HG02852 (cell line): ENCODE measurements around the gene MAP4K4.
"Not testable (repeated sequence)": the region's sequence is repeated elsewhere in the genome, so short reads cannot be mapped to it uniquely, and the experiment has no call there.

ENCODE experiments used
- ATAC-seq: cut with Tn5 transposase; IDR thresholded peaks from one replicate; pipeline ENCODE4 v1.9.1; 2021; ENCODE audit warnings: mild to moderate bottlenecking, moderate library complexity; ENCODE audit not compliant: unreplicated experiment

The MAP4K4 gene

DNA sequence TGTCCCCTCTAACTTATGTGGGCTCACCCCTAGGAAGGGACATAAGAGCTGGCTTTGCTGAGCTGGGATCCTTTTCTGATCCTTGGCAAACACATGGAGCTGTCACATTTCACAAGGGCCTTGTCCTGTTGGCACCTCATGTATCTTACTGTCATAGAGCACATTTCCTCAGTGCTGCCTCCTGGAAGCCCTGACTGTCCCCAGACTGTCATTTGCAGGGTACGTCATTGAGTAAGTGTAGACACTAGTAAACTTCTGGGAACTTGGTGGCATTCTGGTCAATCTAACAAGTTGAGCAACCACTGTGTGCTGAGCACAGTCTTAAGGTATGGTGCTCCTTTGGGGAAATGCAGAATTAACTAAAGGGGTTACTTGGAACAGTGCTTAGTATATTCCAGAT lies 199.8 kb downstream of the MAP4K4 start:
- no peak for ATAC-seq

DNA sequence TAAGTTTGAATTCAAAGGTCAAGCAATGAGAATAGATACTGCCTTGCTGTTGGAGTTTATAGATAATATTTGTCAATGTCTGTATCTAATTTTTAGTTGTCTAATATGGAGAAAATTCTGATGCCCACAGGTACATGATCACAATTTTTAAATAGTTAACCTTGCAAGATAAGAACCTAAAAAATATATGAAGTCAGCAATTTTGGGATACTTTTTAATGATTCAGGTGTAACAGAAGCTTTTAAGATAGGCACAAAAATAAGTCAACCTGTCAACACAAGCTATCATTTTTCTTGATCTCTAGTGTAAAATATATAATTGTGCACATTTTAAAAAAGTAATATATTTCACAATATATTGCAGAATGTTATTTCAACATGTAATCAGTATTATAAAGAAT lies 201.8 kb downstream of the MAP4K4 start:
- no peak for ATAC-seq

DNA sequence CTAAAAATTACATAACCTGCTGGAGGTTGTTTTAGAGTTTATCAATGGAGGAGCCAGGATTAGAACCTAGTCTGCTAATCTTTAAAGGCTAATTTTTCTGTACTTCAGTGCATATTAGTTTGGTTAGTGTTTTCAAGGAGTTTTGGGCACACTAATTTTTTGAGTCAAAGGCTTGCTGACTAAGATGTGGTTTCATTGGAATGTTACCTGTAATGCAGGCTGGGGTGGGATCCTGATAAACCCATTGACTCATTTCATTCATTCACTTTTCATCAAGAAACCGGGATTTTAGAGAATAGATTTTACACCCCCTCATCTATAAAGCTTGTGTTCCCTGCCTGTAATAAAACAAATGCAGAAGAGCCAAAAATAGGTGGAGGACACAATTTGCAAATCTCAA lies 202.4 kb downstream of the MAP4K4 start:
- no peak for ATAC-seq

DNA sequence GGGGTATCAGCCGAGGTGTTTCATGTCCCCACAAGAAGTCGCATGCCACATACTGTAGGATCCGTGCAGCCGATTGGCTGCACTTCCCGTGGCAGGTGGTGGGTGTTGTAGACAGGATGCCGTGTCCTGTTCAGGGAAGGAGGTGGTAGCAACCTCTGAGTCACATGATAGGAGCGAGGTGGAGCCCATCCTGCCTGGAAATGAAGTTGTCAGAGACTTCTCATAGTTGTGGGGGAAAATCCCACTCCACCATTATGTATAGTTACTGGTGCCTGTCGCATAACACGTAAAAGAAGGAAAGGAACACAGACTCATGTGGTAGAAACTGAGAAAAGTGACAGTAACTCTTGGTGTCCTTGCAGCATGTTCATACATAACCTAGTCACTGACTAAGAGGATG lies 202.9 kb downstream of the MAP4K4 start:
- ATAC-seq, result peak; percentile 82

DNA sequence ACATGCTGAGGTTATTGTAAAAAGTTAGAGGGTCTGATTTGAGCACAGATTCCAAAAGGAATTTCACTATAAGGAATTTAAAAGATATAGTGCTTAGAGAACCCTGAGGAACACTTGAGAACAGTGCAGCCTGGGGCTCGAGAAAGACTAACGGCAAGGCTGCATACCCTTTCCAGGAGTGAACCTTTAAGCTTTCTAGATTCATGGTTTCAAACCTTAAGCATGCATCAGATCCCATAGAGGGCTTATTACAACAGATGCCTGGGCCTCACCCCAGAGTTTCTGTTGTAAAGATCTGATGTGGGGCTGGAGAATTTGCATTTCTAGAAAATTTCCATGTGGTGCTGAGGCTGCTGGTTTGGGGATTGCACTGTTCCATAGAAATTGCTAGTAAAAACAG lies 203.7 kb downstream of the MAP4K4 start:
- ATAC-seq, result no peak

DNA sequence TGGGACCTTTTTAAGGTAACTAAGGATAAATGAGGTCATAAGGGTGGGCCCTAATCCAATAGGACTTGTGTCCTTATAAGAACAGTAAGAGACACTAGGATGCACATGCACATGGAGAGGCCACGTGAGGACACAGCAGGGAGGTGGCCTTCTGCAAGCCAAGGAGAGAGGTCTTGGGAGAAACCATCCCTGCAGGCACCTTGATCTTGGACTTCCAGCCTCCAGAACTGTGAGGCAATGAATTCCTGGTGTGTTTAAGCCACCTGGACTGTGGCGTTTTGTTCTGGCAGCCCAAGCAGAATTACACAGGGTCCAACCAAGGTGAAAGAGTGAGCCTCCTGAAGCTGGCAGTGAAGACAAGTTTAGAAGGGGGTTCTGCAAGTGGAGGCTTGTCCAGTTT lies 204.7 kb downstream of the MAP4K4 start:
- ATAC-seq, result no peak

DNA sequence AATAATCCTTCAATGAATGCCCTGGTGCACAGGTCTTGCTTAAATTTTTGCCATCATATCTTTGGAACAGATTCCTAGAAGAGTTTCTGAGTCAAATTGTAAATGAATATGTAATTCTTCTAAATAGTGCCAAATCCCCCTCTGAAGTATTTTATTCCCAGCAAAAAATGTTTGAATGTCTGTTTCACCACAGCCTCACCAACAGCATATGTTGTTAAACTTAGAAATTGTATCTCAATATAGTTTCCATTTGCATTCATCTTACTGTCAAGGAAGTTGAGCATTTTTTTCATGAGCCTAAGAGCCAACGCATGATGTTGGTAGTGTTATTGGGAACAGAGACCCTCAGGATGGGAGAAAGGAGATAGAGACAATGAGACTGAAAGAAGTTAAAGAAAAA lies 207.4 kb downstream of the MAP4K4 start:
- ATAC-seq, result no peak

DNA sequence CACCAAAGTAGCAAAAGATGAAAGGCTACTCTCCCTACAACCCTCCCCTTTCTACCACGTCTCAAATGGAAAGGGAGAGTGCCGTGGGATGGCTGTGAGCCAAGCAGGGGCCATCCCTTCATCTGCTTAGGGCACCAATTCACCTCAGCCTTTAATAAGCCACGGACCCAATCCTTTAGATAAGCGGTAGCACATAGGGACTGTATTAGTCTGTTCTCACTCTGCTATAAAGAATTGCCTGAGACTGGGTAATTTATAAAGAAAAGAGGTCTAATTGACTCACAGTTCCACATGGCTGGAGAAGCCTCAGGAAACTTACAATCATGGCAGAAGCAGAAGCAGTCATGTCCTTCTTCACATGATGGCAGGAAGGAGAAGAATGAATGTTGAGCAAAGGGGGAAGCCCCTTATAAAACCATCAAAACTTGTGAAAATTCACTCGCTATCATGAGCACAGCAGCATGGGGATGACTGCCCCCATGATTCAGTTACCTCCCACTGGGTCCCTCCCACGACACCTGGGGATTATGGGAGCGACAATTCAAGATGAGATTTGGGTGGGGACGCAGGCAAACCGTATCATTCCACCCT lies 208.3 kb downstream of the MAP4K4 start:
- ATAC-seq, result no peak

DNA sequence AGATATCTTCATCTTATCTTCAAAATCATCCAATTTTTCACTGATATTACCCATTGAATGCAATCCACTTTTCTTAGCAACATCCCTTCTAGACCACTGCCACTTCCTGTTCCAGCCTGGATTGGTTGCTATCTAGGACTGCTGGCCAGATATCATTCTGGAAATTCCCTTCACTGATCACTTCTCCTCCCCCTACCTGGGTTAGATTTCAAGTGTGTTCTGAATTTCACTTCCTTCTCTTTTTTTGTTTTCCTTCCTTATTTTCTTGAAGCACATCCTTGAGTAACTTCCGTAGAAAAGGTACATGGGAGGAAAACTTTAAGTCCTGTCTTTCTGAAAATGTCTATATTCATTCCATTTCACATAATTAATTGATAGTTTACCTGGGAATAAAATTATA lies 212.3 kb downstream of the MAP4K4 start:
- no peak for ATAC-seq

DNA sequence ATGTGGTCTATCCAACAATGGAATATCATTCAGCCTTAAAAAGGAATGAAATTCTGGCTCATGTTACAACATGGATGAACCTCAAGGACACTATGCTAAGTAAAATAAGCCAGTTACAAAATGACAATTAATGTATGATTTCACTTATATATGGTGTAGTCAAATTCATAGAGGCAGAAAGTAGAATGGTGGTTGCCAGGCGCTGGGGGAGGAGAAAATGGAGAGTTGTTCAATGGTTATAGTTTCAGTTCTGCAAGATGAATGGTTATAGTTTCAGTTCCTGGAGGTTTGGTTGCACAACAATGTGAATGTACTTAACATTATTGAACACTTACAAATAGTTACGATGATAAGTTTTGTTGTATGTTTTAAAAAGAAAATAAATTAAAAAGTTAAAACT lies 215.0 kb downstream of the MAP4K4 start:
- ATAC-seq, result peak; percentile 98

DNA sequence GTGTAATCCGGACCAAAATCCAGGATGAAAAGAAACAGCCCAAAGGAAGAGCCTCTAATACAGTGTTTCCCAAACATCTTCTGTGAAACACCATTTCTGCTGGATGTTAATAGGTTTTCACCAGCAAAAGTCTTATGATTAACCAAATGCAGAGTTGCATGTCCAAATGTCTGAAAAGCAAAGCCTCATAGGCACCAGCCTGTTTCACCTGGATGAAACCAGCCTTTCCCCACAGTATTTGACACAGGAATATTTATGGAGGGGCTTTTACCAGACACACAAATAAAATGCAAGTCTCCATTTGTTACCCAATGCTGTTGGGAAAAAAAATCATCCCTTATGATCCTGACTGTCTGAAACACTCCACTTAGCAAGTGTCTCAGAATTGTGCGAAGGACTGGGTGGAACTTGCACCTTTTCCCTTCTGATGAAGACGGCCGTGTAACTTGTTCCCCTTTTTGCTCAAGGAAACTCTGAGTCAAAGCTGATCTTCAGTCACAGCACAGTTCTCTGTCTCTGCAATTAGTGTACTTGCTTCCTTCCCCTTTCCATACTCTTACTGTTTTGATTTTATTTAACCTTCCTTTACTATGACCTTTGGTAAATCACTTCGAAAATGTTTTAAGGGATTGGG lies 223.9 kb downstream of the MAP4K4 start:
- no peak for ATAC-seq

DNA sequence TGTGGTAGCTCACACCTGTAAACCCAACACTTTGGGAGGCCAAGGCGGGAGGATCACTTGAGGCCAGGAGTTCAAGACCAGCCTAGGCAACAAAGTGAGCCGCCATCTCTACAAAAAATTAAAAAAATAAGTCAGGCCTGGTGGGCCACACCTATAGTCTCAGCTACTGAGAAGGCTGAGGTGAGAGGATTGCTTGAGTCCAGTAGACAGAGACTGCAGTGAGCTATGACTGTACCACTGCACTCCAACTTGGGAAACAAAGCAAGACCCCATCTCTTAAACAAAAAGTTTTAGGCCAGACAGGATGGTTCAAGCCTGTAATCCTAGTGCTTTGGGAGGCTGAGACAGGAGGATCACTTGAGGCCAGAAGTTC lies 224.4 kb downstream of the MAP4K4 start:
- ATAC-seq, result no peak

DNA sequence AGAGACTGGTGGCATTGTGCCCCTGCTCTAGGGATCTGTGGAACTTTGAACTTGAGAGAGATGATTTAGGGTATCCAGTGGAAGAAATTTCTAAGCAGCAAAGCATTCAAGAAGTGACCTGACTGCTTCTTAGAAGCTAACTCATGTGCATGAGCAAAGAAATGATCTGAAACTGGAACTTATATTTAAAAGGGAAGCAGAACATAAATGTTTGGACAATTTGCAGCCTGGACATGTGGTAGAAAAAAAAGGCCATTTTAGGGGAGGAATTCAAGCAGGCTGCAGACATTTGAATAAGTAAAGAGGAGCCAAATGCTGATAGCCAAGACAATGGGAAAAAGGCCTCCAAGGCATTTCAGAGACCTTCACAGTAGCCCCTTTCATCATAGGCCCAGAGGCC lies 226.8 kb downstream of the MAP4K4 start:
- not testable (repeated sequence) for ATAC-seq

DNA sequence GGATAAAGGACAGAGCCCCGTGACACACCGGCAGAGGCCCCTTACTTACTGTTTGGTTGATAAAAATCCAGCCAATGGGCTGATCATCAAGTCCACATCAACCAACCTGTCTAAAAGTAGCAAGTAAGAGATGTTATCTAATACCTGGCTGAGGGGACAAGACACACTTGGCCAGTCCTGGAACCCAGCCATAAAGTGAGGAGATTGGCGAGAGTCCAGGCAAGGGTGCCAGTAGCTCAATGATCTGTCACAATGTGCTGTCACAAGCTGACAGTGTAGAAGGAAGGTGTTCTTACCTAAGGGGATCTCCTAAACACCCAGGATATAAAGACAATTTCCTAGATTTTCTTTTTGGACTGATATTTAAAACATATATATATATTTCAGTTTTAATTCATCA lies 232.5 kb downstream of the MAP4K4 start:
- no peak for ATAC-seq

DNA sequence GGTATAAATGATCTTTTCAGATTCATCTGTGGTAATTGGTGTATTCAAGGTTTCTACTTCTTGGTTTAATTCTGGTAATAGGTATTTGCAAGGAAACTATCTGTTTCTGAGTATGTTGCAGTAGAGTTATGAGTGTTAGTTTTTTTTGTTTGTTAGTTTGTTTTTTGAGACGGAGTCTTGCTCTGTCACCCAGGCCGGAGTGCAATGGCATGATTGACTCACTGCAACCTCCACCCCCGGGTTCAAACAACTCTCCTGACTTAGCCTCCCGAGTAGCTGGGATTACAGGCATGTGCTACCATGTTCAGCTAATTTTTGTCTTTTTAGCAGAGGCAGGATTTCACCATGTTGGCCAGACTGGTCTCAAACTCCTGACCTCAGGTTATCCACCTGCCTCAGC lies 233.3 kb downstream of the MAP4K4 start:
- no peak for ATAC-seq

DNA sequence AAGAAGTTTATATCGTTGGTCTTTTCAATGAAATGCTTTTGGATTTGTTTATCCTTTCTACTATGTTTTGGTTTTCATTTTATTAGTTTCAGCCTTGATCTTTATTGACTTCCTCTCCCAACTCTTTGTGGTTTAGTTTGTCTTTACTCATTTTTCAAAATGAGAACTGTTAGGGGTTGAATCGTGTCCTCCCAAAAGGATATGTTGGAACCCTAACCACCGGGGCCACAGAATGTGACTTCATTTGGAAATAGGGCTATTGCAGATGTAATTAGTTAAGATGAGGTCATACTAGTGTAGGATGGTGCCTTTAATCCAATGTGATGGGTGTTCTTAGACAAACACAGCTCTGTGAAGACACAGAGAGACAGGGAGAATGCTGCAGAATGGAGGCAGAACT lies 233.9 kb downstream of the MAP4K4 start:
- ATAC-seq, result no peak

DNA sequence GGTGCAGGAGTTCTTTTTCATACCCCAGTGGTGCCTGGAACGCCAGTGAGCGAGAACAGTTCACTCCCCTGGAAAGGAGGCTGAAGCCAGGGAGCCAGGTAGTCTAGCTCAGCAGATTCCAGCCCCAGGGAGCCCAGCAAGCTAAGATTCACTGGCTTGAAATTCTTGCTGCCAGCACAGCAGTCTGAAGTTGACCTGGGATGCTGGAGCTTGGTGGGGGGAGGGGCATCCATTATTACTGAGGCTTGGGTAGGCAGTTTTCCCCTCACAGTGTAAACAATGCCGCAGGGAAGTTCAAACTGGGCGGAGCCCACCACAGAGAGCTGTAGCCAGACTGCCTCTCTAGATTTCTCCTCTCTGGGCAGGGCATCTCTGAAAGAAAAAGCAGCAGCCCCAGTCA lies 238.3 kb downstream of the MAP4K4 start:
- not testable (repeated sequence) for ATAC-seq

DNA sequence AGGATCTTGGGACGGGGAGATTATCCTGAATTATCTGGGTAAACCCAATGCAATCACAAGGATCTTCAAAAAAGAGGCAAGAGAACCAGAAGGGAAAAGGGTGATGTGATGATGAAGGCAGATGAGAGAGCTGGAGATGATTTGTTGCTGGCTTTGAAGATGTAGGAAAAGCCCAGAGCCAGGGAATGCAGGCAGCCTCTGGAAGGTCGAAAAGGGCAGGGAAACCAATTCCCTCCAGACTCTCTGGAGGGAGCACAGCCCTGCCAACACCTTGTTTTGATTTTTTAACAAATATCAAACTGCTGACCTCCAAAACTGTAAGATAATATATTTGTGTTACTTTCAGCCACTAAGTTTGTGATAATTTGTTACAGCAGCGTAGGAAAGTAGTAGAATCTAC lies 245.3 kb downstream of the MAP4K4 start:
- ATAC-seq, result no peak
